ENCODE measurements around the gene STMN3.

DNA sequence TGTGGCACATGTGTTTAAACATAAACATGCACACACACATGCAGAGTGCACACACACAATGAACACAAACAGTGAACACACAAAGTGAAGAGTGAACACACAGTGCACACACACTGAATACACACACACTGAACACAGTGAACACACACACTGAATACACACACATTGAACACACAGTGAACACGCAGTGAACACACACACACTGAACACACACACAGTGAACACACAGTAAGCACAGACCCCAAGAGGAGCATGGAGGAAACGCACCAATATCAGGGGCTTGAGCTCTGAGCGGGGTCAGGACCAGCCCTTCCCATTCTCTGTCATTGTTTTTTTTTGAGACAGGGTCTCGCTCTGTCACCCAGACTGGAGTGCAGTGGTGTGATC is 62.1 kb downstream of the STMN3 start:
- TF ChIP-seq GABPA (IDR thresholded peaks at IDR 0.05 in 1 of 2, conservative IDR thresholded peaks at IDR 0.05 in 1 of 2) (no peak), YY1 (IDR thresholded peaks at IDR 0.05) (no peak), RAD21 (IDR thresholded peaks at IDR 0.05) (no peak)
- TF ChIP-seq, protein P1, sequence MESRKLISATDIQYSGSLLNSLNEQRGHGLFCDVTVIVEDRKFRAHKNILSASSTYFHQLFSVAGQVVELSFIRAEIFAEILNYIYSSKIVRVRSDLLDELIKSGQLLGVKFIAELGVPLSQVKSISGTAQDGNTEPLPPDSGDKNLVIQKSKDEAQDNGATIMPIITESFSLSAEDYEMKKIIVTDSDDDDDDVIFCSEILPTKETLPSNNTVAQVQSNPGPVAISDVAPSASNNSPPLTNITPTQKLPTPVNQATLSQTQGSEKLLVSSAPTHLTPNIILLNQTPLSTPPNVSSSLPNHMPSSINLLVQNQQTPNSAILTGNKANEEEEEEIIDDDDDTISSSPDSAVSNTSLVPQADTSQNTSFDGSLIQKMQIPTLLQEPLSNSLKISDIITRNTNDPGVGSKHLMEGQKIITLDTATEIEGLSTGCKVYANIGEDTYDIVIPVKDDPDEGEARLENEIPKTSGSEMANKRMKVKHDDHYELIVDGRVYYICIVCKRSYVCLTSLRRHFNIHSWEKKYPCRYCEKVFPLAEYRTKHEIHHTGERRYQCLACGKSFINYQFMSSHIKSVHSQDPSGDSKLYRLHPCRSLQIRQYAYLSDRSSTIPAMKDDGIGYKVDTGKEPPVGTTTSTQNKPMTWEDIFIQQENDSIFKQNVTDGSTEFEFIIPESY (IDR thresholded peaks at IDR 0.05), result no peak
- TF ChIP-seq, protein P2, sequence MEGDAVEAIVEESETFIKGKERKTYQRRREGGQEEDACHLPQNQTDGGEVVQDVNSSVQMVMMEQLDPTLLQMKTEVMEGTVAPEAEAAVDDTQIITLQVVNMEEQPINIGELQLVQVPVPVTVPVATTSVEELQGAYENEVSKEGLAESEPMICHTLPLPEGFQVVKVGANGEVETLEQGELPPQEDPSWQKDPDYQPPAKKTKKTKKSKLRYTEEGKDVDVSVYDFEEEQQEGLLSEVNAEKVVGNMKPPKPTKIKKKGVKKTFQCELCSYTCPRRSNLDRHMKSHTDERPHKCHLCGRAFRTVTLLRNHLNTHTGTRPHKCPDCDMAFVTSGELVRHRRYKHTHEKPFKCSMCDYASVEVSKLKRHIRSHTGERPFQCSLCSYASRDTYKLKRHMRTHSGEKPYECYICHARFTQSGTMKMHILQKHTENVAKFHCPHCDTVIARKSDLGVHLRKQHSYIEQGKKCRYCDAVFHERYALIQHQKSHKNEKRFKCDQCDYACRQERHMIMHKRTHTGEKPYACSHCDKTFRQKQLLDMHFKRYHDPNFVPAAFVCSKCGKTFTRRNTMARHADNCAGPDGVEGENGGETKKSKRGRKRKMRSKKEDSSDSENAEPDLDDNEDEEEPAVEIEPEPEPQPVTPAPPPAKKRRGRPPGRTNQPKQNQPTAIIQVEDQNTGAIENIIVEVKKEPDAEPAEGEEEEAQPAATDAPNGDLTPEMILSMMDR (IDR thresholded peaks at IDR 0.05; ENCODE audit: low read depth, low read length, missing input control), result no peak
